Mesodermal cell (in vitro differentiated cells): ENCODE data around the gene FAM98B.

Experiments used
- H3K27ac ChIP-seq: 2 replicates; pipeline ENCODE4 v1.7.0; 2013; ENCODE audit warnings: mild to moderate bottlenecking, low read depth, low read length, moderate library complexity; ENCODE audit not compliant: severe bottlenecking
- H3K36me3 ChIP-seq: 2 replicates; pipeline ENCODE4 v1.7.1; 2013; ENCODE audit warnings: mild to moderate bottlenecking, low read length, moderate library complexity; ENCODE audit not compliant: control insufficient read depth, insufficient read depth
- H3K4me1 ChIP-seq: one replicate; pipeline ENCODE4 v1.7.1; 2013; ENCODE audit warnings: mild to moderate bottlenecking, low read length; ENCODE audit not compliant: insufficient read depth, control insufficient read depth, poor library complexity, severe bottlenecking
- H3K4me3 ChIP-seq: 2 replicates; pipeline ENCODE4 v1.7.0; 2013; ENCODE audit warnings: low read length, control low read depth, mild to moderate bottlenecking; ENCODE audit not compliant: insufficient read depth, poor library complexity, severe bottlenecking; ENCODE audit errors: extremely low read depth
- H3K9me3 ChIP-seq: 2 replicates; pipeline ENCODE4 v1.7.1; 2013; ENCODE audit warnings: mild to moderate bottlenecking, low read length, moderate library complexity; ENCODE audit not compliant: control insufficient read depth
- WGBS, 2 experiments: methylation state at CpG; one replicate each; pipeline ENCODE4 v1.1.5; 2013; ENCODE audit warnings: missing lambda C conversion rate in 2 of 2; ENCODE audit not compliant: insufficient coverage in 2 of 2; 5-methylcytosine and 5-hydroxymethylcytosine counted together

The FAM98B gene

DNA sequence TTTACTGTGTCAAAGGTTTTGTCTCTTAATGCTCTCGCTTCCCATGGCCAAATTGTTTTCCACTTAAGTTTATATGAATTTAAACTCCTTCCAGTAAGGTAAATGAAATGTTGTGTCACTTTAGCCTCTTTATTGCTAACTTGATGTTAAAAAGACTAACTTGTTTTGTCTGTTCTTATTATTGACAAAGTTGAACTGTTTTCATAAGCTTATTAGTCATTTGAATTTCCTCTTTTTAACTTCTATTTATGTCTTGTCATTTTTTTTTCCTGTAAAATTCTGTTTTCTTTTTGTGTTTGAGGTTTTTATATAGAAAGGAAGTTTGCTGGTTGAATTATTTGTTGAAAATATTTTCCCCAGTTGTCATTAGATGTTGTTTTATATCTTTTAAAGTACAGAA lies 25.8 kb downstream of the FAM98B start:
- H3K4me3 ChIP-seq, result no peak overlapping the region
- no peaks in the 10 kb centered on the region for H3K9me3 ChIP-seq
- no CpG with 5 or more reads among the region's 1 CpG for WGBS, 2 experiments
- H3K36me3 ChIP-seq, result peaks cover 36% of the 10 kb centered on the region
- H3K4me1 ChIP-seq, result no peaks in the 10 kb centered on the region
- H3K27ac ChIP-seq, result no peak overlapping the region

DNA sequence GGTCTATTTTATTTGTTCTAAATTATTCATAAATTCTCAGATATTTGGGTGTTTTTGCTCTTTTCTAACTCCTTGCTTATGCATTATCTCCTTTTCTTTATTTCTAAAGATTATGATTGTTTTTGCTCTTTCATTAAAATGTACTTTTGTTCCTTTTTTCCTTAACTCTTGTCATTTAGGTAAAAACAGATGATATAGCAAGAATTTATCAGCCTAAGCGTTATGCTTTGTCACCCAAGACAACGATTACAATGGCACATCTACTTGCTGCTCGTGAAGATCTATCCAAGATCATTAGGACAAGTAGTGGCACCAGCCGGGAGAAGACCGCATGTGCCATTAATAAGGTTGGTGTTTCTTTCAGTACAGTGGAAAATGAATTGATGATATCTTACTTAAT lies 27.2 kb downstream of the FAM98B start:
- no peak overlapping the region for H3K4me3 ChIP-seq
- no peak overlapping the region for H3K27ac ChIP-seq
- peaks cover 23% of the 10 kb centered on the region for H3K36me3 ChIP-seq
- no peaks in the 10 kb centered on the region for H3K4me1 ChIP-seq
- H3K9me3 ChIP-seq, result no peaks in the 10 kb centered on the region
- 100% methylated on average over 2 to 4 of the region's 5 CpGs for WGBS, 2 experiments

DNA sequence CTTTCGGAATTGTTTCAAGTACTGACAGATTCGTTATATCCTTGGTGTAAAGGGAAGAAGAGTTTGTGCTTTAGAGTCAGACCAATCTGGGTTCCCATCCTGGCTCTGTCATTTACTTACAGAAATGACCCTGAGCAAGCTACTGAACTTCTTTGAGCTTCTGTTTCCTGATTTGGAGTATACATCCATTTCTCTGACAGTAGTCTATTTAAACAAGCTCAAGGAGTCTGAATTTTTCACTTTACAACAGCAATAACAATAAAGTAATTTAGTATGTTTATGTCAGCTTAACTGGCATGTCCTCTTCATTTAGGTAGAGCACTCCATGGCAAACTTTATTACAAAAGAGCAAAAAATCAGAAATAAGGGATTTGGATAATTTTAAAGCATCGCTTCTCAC lies 27.8 kb downstream of the FAM98B start:
- Histone ChIP-seq H3K9me3 (no peaks in the 10 kb centered on the region), H3K4me1 (no peaks in the 10 kb centered on the region), H3K36me3 (peaks cover 21% of the 10 kb centered on the region), H3K4me3 (no peak overlapping the region), H3K27ac (no peak overlapping the region)
- 80% methylated on average over 1 of the region's 3 CpGs; no CpG with 5 or more reads in 1 of the 2 experiments for WGBS, 2 experiments

DNA sequence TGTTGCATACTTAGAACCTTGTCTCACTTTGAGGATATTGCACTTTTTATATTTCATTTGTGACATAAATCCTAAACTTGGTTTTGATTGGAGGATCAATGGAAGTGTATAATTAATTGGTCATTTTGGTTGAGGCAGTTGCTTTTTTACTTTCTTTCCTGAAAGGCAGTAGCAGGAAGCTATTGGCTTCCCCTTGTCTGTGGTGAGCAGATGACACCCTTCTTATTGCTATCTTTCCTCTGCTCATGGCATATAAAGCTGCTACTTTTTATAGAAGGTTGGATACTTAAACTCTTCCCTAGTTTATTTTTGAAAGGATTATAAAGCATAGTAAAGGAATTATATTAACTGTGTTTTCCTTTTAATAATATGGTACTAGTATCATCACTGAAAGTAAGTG lies 28.6 kb downstream of the FAM98B start:
- H3K4me1 ChIP-seq, result no peaks in the 10 kb centered on the region
- H3K9me3 ChIP-seq, result no peaks in the 10 kb centered on the region
- no peak overlapping the region for H3K4me3 ChIP-seq
- H3K36me3 ChIP-seq, result peaks cover 13% of the 10 kb centered on the region
- no peak overlapping the region for H3K27ac ChIP-seq

DNA sequence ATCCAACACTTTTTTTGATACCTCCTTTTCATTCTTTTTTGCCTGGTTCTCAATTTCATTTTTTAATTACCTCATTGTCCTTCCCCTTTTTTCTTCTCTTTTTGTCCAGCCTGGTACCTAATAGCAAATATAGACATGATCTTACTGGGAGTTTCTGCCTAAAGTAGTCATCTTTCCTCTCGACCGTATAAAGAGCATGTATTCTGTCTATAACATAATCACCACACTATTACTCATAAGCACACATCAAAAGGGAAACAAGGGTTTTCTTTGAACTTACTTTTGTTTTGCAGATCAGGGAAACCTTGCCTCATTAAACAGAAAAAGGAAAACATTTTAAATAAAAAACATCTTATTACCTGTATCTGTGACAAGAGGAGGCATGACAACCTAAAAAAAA lies 33.0 kb downstream of the FAM98B start:
- Histone ChIP-seq H3K4me3 (no peak overlapping the region), H3K4me1 (peaks cover 11% of the 10 kb centered on the region), H3K36me3 (peaks cover 7% of the 10 kb centered on the region), H3K27ac (no peak overlapping the region), H3K9me3 (no peaks in the 10 kb centered on the region)
- 70% methylated on average over 2 of the region's 2 CpGs; no CpG with 5 or more reads in 1 of the 2 experiments for WGBS, 2 experiments

DNA sequence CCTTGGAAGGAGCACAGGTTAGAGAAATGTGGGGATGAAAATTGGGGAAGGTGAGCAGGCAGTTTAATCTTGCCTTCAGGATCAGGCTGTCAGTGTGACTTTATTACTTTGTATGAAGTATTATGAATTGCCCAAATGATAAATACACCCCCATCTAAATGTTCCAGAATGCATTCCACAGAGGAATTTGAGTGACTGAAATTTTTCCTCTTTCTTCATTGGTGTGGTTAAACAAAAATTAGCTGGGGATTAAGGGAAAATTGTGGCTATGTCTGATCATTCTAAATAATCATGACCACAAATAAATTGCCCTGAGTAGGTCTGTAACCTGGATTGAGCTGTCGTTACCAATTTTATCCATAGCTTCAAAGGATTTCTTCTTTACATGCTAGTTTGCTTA lies 33.5 kb downstream of the FAM98B start:
- Histone ChIP-seq H3K36me3 (peaks cover 4% of the 10 kb centered on the region), H3K4me3 (no peak overlapping the region), H3K9me3 (no peaks in the 10 kb centered on the region), H3K4me1 (peaks cover 11% of the 10 kb centered on the region), H3K27ac (no peak overlapping the region)
- no CpG with 5 or more reads among the region's 1 CpG for WGBS, 2 experiments

DNA sequence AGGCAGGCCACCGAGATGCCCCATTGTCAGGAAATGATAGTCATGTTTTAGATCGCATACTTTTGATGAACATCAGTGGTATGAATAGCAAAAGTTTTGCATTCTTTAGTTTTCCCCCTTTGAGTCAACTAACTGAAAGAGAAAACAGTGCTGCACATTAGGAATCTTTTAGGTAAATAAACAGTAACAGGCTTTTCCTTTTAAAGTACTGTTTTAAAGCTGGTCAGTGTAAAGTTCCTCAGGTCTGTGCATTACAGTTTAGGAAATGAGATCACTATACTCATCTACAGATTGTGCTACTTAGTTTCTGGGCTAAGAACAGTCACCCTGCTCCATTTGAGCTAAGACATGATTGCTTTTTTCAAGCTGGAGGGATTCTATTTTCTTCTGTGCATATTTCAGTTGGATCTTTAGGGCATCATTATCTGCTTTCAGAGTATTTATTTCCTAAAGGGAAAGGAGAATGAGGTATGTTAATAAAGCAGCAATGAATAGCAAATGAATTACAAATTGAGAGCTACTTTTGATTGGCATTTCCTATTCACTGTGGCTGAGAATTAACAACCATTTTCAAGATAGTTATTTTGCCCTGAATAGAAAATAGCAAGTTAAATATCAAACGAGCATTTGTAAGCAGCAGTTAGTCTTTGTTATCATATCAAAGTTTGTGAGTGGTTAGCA lies 36.5 kb downstream of the FAM98B start:
- Histone ChIP-seq H3K4me3 (no peak overlapping the region), H3K27ac (no peak overlapping the region), H3K36me3 (no peaks in the 10 kb centered on the region), H3K9me3 (no peaks in the 10 kb centered on the region), H3K4me1 (peaks cover 11% of the 10 kb centered on the region)
- WGBS, 2 experiments, result 33 to 86% methylated on average over 1 to 2 of the region's 3 CpGs

DNA sequence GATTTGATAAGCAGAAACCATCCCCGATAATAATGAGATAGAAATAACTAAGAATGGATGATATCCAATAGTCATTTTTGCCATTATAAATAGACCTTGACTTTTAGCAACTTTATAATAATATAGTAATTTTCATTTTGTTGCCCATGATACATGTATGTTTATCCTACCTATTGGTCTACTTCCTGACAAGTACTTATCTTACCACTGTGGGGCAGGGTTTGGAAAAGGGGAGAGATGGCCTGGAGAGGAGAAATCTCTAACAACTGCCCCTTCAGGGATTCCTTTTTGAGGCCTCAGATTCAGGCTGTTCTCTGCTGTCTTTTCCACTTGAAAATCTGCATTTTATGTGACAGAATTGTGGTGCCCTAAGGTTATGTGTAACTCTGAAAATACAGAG lies 42.2 kb downstream of the FAM98B start:
- H3K4me3 ChIP-seq, result no peak overlapping the region
- WGBS, 2 experiments, result no CpG with 5 or more reads among the region's 1 CpG
- H3K4me1 ChIP-seq, result no peaks in the 10 kb centered on the region
- no peak overlapping the region for H3K27ac ChIP-seq
- no peaks in the 10 kb centered on the region for H3K9me3 ChIP-seq
- H3K36me3 ChIP-seq, result peaks cover 8% of the 10 kb centered on the region

DNA sequence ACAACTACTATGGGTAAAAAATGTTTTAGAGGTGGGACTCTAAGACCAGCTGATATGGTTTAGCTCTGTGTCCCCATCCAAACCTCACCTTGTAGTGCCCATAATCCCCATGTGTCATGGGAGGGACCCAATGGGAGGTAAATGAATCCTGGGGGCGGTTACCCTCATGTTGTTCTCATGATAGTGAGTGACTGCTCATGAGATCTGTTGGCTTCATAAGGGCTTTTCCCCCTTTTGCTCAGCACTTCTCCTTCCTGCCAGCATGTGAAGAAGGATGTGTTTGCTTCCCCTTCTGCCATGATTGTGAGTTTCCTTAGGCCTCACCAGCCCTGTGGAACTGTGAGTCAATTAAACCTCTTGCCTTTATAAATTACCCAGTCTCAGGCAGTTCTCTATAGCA lies 45.7 kb downstream of the FAM98B start:
- Histone ChIP-seq H3K4me3 (no peak overlapping the region), H3K9me3 (no peaks in the 10 kb centered on the region), H3K36me3 (peaks cover 8% of the 10 kb centered on the region), H3K4me1 (no peaks in the 10 kb centered on the region), H3K27ac (no peak overlapping the region)
- 100% methylated on average over 1 of the region's 1 CpG; no CpG with 5 or more reads in 1 of the 2 experiments for WGBS, 2 experiments

DNA sequence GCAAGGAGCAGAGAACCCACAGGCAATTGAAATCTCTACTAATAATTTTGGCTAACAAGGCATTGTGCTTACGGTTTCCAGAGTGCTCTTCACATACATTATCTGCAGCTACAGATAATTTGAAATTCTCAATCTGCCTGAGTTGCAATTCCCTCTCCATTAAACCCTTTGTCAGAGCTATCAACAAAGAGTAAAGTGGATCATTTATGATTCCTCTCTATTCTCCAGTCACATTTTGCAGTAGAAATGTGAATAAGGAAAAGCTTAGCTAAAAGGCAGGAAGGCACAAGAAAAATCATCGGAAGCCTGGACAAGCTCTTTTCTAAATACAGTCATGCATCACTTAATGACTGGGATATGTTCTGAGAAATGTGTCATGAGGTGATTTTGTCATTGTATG lies 49.6 kb downstream of the FAM98B start:
- 100% methylated on average over 1 of the region's 2 CpGs for WGBS, 2 experiments
- Histone ChIP-seq H3K27ac (no peak overlapping the region), H3K4me1 (no peaks in the 10 kb centered on the region), H3K9me3 (no peaks in the 10 kb centered on the region), H3K4me3 (no peak overlapping the region), H3K36me3 (peaks cover 8% of the 10 kb centered on the region)

DNA sequence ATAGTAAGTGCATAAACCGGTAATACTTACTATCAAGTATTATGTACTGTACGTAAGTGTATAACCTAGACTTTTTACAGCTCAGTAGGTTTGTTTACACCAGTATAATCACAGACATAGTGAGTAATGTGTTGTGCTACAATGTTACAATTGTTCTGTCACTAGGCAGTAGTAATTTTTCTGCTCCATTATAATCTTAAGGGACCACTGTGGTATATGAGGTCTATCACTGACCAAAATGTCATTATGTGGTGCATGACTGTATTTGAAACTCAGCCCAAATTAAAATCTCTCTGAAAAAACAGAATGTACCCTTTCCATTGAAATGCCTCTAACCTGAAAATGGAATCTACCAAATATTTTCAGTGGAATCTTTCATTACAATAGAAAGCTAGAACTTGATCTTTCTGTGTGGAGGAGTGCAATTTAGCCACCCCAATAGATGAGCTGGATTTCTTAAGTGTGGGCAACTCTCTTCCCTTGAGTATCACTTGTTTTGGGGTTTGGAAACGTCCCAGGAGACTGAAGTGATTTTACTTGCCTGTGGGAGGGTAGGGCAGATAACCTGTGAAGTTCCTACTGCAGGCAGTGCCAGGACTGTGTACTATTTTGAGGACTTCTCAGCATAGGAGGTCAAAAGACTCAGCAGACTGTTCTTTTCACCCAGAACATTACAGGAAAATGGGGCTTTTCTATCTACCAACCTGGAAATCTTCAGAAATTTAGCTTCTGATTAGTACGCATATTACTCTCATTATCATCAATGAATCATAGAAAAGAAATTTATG lies 50.9 kb downstream of the FAM98B start:
- Histone ChIP-seq H3K27ac (no peak overlapping the region), H3K4me3 (no peak overlapping the region), H3K4me1 (no peaks in the 10 kb centered on the region), H3K36me3 (peaks cover 2% of the 10 kb centered on the region), H3K9me3 (no peaks in the 10 kb centered on the region)
- WGBS, 2 experiments, result 80% methylated on average over 1 of the region's 4 CpGs; no CpG with 5 or more reads in 1 of the 2 experiments
